Measurements from ENCODE around the gene ABHD17C.
"Not testable (repeated sequence)": the region's sequence is repeated elsewhere in the genome, so short reads cannot be mapped to it uniquely, and the experiment has no call there.

ABHD17C gene

DNA sequence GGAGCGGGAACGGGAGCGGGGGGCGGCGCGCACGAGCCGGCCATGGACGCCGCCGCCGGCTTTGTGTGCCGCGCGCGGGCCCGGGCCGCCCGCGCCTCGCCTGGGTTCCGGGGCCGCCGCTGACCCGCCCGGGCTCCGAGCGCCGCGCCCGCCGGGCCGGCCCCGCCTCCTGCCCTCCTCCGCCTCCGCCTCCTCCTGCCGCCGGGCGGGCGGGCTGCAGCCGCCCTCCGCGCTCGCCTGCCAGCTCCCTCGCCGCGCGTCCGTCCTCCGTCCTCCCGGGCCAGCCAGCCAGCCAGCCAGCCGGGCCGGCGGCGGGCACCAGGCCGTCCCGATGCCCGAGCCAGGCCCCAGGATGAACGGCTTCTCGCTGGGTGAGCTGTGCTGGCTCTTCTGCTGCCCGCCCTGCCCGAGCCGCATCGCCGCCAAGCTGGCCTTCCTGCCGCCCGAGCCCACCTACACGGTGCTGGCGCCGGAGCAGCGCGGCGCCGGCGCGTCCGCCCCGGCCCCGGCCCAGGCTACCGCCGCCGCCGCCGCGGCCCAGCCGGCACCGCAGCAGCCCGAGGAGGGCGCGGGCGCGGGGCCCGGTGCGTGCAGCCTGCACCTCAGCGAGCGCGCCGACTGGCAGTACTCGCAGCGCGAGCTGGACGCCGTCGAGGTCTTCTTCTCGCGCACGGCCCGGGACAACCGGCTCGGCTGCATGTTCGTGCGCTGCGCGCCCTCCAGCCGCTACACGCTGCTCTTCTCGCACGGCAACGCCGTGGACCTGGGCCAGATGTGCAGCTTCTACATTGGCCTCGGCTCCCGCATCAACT lies at the start of gene ABHD17C:
Gene ABHD17C (plus strand): TSS at position 212 of the 812 bp plus-strand sequence. CDS start 120 bp downstream, at position 332.
- peak in 1 of 2 donors; percentile 30 for DNase-seq (ENCODE audit: low read depth in 2 of 2)

- no peak for DNase-seq (ENCODE audit: low read depth in 2 of 2)
Observed at GRCh38 chr15:80645494-80646065, 49.5 kb upstream of the ABHD17C start.

DNA sequence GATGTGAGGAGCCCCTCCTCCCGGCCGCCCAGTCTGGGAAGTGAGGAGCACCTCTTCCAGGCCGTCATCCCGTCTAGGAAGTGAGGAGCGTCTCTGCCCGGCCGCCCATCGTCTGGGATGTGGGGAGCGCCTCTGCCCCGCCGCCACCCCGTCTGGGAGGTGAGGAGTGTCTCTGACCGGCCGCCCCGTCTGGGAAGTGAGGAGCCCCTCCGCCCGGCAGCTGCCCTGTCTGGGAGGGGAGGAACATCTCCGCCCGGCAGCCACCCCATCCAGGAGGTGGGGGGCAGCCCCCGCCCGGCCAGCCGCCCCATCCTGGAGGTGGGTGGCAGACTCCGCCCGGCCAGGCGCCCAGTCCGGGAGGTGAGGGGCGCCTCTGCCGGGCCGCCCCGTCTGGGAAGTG lies 47.7 kb upstream of the ABHD17C start:
- DNase-seq (ENCODE audit: low read depth in 2 of 2): not testable (repeated sequence)

GRCh38 chr15:80654299-80654698 lies 40.8 kb upstream of the ABHD17C start:
- no peak for DNase-seq (ENCODE audit: low read depth in 2 of 2)

DNA sequence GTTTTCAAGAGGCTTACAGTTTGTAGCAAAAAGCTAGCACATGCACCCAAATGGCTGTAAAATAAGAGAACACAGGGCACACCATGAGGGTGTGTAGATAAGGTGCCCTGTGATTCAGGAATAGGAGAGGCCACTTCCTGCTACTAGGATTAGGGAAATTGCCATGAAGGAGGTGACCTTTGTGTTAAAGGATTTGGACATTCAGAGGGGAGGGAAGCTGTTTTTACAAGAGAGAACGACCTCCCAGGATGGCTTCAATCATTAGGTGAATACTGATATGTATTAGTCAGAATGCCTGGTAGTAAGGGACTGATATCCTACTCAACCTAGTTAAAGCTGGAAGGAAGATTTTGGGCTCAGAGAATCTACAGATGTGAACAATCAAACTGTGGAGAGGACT lies 35.7 kb upstream of the ABHD17C start:
- no peak for DNase-seq (ENCODE audit: low read depth in 2 of 2)

- DNase-seq (ENCODE audit: low read depth in 2 of 2): no peak
Observed at GRCh38 chr15:80660119-80660518, 35.0 kb upstream of the ABHD17C start.

GRCh38 chr15:80662129-80662528 lies 33.0 kb upstream of the ABHD17C start:
- DNase-seq (ENCODE audit: low read depth in 2 of 2): no peak

GRCh38 chr15:80662757-80663553 lies 32.2 kb upstream of the ABHD17C start:
- DNase-seq (ENCODE audit: low read depth in 2 of 2): no peak

- DNase-seq (ENCODE audit: low read depth in 2 of 2): no peak
Observed at GRCh38 chr15:80665151-80665550, 30.0 kb upstream of the ABHD17C start.

DNA sequence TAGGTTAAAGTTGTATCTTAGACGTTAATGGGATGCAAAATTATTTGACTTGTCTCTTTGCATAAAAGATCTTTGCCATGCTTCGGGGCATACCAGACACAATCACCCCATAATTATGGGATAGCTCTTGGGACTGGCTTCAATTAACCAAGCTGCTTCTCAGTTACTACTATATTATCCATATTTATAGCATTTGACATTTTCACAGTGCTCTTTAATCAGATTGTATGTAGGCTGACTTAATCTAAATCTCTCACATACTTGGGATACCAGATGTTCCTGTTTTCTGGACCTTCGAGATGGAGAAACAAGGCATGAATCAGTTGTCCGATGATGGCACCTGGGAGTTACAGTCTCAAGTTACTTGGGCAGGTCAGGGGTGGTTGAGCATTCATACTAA lies 27.2 kb upstream of the ABHD17C start:
- no peak for DNase-seq (ENCODE audit: low read depth in 2 of 2)

GRCh38 chr15:80668546-80669236 lies 26.4 kb upstream of the ABHD17C start:
- no peak for DNase-seq (ENCODE audit: low read depth in 2 of 2)

DNA sequence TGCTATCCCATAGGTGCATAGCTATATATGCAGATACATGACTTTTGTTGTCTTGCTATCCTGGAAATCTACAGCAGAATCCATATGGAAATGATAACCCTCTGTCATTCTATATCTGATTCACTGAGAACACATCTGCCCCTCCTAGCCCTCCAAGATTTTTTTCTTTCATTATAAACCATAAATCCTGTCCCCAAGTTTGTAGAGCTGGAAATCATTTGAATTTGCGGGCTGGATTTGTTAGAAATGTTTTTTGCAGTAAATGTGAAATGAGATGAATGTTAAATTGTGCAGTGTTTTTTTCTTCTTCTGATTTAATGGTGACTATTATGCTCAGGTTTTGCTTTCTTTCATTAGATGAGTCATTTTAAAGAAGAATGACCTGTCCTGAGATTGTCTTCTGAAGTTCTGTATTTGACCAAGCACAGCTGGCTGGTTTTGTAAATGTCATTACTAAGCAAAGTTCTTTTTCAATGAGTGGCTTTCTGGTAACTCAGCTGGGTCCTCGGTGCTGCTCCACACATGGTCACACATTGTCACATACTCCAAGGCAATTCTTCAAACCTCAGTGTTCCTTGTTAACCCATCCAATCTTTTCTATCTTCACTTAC lies 25.3 kb upstream of the ABHD17C start:
- DNase-seq (ENCODE audit: low read depth in 2 of 2): no peak

DNA sequence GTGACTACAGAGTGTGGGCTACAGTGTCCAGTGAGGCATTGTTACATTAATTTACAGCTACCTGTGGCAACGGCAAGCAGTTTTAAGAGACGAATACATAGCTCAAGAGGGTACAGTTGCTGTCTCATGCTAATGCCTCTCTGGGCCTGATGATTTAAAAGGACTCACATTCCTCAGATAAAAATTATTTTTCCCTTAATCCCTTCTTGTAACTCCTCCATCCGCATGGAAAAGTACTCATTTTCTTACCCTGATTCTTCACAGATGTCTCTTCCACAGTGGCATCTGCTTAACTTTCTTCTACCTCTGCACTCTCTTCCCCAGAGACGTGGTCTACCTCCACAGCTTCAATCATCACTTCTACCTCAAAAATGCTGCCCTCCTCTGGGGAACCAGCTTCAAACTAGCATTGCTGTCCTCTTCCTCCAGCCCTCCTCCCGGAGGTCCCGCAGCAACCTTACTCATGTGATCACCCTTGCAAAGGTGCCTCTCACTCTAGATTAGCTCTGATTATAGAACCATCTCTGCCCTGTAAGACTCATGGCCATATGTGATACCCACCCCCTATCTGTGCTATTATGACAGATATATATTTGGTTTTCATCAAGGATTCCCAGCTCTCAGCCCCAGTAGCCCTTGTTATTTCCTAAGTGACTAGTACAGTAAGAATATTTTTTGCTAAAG lies 21.4 kb upstream of the ABHD17C start:
- no peak for DNase-seq (ENCODE audit: low read depth in 2 of 2)

GRCh38 chr15:80674245-80674614 lies 20.9 kb upstream of the ABHD17C start:
- no peak for DNase-seq (ENCODE audit: low read depth in 2 of 2)

- DNase-seq (ENCODE audit: low read depth in 2 of 2): no peak
Observed at GRCh38 chr15:80677041-80677440, 18.1 kb upstream of the ABHD17C start.

GRCh38 chr15:80679167-80679803 lies 15.8 kb upstream of the ABHD17C start:
- no peak for DNase-seq (ENCODE audit: low read depth in 2 of 2)

GRCh38 chr15:80679804-80680175 lies 15.3 kb upstream of the ABHD17C start:
- no peak for DNase-seq (ENCODE audit: low read depth in 2 of 2)

DNA sequence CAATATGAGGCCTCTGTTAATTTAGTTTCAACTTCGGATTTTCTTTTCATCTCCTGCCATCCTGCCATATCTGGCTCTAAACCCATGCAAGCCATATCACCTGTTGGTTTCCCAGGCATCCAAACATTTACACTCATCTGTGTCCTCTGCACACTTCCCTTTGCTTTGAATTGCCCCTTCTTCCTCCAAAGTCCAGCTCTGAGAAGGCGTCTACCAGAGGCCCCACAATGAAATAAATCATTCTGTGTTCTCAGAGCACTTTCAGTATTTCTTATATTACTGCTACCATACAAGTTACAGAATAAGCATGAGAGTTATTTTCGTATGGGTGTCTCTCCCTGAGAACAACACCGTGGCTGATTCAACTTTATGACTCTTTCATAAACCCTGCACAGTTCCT lies 12.9 kb upstream of the ABHD17C start:
- no peak for DNase-seq (ENCODE audit: low read depth in 2 of 2)

GRCh38 chr15:80684697-80685096 lies 10.4 kb upstream of the ABHD17C start:
- DNase-seq (ENCODE audit: low read depth in 2 of 2): no peak

DNA sequence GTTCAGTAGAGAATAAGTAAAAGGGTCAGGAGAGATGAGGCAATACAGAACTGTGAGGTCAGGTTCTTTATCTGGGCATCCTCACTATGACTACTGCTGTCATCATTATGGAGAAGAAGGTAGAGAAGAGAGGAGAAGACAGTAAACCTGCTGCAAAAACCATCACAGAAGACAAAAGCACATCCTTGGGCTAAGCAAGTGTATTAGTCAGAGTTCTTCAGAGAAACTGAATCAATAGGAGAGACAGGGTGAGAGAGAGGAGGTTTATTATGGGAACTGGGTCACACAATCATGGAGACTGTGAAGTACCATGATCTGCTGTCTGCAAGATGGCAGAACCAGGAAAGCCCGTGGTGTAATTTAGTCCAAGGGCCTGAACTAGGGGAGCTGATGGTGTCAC lies 9.5 kb upstream of the ABHD17C start:
- DNase-seq (ENCODE audit: low read depth in 2 of 2): no peak

GRCh38 chr15:80689294-80689693 lies 5.8 kb upstream of the ABHD17C start:
- DNase-seq (ENCODE audit: low read depth in 2 of 2): no peak

Data from stimulated activated CD8-positive, alpha-beta memory T cell treated with anti-CD3 and anti-CD28 coated beads, Interleukin-2, amount 100 ng/mL, for 48 hours (primary cell).